Ishikawa (cell line): ENCODE measurements around the gene RPL14.

ENCODE experiments used
- EGR1 ChIP-seq: IDR thresholded peaks from 2 replicates; pipeline ENCODE4 v1.6.1; 2012
- RAD21 ChIP-seq: IDR thresholded peaks from 2 replicates; pipeline ENCODE4 v1.6.1; 2012; ENCODE audit warnings: low read depth
- TAF1 ChIP-seq: IDR thresholded peaks from 2 replicates; pipeline ENCODE4 v1.6.1; 2012; ENCODE audit warnings: low read depth, mild to moderate bottlenecking

GRCh38 chr3:40414270-40414669 is 42.9 kb upstream of the RPL14 start:
- TF ChIP-seq EGR1 (no peak), RAD21 (no peak), TAF1 (no peak)
